NCI-H446 (cell line): Measurements from ENCODE around the gene KREMEN1.

Experiments
- DNase-seq, 2 experiments: peaks; one replicate each; lab custom pipeline; 2025; lab: John Stamatoyannopoulos, UW

Gene KREMEN1

DNA sequence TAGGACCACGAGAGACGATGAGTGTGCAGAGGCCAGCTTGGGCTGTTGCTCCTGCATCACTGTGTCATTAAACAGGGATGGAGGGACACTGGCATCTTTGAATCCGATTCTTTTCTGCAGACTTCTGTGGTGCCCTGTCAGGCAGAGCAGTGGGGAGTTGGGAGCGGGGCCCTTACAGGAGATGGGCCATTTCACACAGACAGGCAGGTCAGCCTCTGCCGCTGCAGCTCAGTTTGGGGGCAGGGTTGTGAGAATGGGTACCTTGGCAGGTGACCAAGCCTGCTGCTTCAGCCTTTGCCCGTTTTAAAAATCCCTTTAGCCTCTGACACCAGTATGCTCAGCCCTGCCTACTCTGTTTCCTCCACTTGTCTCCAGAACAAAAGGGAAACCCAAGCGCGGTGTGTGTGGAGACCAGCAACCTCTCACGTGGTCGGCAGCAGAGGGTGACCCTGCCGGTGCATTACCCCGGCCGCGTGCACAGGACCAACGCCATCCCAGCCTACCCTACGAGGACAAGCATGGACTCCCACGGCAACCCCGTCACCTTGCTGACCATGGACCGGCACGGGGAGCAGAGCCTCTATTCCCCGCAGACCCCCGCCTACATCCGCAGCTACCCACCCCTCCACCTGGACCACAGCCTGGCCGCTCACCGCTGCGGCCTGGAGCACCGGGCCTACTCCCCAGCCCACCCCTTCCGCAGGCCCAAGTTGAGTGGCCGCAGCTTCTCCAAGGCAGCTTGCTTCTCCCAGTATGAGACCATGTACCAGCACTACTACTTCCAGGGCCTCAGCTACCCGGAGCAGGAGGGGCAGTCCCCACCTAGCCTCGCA is 23.8 kb upstream of the KREMEN1 start:
- DNase-seq: no peak

DNA sequence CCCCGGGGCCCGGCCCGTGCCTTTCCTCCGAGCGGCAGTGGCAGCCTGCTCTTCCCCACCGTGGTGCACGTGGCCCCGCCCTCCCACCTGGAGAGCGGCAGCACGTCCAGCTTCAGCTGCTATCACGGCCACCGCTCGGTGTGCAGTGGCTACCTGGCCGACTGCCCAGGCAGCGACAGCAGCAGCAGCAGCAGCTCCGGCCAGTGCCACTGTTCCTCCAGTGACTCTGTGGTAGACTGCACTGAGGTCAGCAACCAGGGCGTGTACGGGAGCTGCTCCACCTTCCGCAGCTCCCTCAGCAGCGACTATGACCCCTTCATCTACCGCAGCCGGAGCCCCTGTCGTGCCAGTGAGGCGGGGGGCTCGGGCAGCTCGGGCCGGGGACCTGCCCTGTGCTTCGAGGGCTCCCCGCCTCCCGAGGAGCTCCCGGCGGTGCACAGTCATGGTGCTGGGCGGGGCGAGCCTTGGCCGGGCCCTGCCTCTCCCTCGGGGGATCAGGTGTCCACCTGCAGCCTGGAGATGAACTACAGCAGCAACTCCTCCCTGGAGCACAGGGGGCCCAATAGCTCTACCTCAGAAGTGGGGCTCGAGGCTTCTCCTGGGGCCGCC is 23.1 kb upstream of the KREMEN1 start:
- DNase-seq: no peak

DNA sequence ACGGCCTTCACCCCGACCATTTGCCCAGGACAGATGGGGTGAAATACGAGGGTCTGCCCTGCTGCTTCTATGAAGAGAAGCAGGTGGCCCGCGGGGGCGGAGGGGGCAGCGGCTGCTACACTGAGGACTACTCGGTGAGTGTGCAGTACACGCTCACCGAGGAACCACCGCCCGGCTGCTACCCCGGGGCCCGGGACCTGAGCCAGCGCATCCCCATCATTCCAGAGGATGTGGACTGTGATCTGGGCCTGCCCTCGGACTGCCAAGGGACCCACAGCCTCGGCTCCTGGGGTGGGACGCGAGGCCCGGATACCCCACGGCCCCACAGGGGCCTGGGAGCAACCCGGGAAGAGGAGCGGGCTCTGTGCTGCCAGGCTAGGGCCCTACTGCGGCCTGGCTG is 22.4 kb upstream of the KREMEN1 start:
- no peak for DNase-seq

DNA sequence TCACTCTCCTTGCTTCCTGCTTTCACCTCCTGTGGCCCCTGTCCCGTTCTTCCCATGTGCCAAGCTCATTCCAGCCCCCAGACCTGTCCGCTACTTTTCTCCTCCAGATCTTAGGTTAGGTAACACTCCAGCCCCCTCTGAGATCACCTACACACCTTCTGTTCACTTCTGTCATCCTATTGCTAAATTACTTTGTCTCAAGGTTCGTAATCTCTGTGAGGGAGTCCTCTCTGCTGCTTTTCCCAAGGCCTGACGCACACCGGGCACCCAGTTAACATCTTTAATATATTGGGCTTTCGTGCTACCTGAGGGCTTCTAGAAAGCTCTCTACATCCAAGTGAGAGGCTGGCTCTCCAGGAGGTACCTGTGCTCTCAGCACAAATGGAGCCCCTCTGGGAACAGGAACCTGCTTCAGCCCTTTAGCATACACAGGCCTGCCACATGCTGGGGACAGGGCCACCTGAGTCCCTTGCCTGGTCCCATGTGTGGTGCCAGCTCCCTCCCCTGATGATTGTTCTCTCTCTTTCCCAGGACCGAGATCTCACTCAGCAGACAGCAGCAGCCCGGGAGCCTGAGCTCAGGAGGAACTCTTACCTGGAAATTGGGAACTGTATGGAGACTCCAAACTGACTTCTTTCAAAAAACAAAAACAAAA is 19.7 kb upstream of the KREMEN1 start:
- no peak for DNase-seq

DNA sequence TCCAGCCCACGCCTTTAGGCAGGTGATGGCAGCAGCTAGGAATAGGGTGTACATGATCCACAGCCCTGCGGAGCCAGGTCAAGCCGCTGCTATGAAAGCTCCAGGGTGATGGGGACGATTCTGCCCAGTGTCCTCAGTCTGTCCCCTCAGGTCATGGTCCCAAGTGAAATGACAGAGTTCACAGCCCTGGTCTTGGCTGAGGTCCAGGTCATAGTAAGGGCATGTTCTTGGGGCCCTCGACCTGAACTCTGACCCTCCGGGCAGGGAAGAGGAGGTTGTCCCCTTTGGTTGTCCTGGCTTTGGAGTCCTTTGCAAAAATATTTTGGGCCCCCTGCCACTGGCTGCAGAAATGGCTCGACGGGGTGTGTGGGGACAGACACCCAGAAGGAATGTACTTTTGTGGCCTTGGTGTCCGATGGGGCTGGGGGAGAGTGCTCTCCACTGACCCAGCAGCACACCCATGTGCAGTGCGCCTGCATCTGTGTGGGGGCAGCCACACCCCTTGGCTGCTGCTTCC is 18.5 kb upstream of the KREMEN1 start:
- no peak for DNase-seq

DNA sequence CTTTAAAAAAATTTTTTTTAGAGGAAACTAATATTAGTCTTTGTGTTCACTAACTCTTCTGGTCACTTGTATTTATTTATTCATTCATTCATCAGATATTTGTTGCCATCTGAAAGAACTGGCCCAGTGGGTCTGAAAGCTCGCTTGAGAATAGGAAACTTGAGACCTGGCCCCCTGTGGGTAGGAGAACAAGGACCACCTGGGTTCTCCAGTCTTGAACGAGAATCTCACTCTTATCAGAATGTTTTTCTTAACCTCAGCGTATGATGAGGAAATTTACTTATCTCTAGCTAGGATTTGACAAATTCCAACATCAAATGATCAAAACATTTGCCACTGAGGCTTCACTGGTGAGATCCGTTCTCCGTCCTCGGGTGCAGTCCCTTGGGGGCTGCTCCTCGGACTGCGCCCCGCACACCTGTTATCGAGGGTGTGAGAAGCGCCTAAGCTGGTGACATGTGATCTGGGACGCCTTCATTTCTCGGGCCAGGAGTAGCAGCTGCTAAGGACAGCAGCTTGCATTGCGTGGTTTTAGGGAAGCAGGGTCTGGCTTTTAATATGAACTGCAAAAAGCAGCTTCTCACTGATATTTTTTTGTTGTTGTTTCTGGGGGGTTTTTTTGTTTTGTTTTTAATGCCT is 17.5 kb upstream of the KREMEN1 start:
- no peak for DNase-seq

DNA sequence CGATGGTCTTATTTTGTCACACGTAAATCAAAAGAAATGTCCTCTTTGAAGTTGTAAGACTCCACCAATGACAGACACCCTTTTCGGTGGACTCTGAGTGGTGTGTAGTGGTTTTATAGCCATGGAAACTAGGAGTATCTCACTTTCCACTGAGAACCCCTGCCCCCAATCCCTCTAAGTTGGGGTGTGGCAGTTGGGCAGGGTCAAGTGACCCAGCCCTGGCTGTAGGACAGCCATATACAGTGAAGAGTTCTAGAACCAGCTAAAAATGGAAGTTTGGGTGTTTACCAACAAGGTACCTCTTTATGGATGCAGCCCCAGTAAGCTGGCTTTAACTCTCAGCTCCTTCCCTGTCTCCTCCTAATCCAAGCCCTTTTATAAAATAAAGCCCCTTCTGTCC is 16.4 kb upstream of the KREMEN1 start:
- no peak for DNase-seq

DNA sequence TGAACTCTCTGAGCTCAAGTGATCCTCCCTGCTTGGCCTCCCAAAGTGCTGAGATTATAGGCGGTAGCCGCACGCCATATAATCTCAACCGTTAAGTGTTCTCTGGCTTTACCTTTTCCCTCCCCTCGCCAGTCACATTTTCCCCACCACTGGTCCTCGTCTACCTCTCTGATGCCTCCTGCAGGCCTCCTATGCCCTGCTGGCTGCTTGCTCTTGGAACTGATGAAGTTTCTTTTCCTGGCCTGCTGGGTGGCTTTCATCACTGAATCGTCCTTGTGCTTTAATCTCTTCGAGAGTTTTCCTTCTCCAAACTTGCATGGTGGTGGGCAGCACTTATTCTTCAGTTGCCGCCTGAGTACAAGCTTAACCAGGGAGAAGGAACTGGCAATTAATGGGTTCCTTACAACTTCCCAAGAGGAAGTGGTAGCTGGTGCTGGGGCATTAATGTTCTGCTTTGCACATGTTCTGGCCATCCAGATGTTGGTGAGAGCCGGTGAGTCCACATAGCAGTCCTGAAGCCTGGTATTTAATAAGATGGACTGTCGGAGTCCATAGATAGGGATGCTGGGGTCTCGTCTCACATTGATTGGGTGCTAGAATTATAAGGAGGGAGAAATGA is 12.5 kb upstream of the KREMEN1 start:
- DNase-seq: no peak

DNA sequence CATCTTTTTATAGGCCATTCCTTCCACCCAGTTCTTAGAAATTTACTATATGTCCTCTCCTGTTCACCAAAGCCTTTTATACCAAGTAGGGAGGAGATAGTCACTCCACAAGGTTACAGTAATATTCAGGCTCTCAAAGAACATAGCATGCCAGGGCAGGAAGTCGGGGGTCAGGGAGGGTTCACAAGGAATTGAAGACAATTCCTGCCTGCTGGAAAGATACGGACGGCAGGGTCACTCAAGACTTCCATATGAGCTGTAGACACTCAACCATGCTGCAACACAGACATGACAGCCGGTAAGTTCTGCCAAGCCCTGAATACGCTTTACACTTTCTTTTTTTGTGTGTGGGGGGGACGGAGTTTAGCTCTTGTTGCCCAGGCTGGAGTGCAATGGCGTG is 11.9 kb upstream of the KREMEN1 start:
- DNase-seq: no peak

DNA sequence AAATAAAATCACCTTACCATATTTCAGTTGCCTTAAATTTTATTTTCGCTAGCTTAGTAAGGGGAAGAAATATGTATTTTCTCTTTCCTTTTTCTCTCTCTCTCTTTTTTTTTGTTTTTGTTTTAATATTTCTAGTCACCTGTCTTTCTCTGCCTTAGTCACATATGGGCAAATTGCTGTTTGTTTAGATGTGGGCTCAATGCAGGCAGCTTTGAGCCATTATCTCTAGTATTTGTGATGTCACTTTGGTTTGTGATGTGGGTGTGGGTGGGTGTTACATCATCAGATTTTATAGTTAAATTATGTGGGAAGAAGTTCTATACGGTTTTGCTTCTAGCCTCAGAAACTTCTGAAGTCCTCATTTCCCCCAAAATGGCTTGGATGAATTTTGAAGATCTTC is 11.1 kb upstream of the KREMEN1 start, which contains the start of gene C22orf31:
C22orf31 (minus strand) TSS at position 59 of the 400 bp plus-strand sequence; CDS start at position 20, 39 bp downstream.
- DNase-seq: no peak

DNA sequence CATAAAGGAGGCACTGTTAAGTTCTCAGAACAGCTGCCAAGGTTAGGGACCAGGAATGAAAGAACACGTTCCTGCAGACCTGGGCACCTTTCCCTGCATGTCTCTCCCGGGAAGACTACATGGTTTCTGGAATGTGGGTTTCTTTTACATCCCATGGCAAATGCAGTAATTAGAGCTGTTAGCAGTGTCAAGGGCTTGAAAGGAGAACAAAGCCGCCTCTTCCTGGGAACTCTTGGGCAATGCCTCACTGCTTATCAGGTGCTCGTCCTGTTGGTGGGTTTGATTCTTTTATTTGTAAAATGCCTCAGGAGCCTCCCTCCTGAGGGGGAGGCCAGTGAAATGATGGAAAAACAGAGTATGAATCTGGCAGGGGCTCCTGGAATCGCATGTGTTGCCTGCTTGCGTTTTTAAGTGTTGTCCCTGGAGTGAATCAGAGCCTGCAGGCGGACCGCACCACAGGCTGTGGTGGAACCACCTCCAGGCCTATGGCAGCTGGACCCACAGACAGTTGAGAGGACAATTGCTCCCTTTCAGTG is 10.5 kb upstream of the KREMEN1 start:
- DNase-seq: no peak

DNA sequence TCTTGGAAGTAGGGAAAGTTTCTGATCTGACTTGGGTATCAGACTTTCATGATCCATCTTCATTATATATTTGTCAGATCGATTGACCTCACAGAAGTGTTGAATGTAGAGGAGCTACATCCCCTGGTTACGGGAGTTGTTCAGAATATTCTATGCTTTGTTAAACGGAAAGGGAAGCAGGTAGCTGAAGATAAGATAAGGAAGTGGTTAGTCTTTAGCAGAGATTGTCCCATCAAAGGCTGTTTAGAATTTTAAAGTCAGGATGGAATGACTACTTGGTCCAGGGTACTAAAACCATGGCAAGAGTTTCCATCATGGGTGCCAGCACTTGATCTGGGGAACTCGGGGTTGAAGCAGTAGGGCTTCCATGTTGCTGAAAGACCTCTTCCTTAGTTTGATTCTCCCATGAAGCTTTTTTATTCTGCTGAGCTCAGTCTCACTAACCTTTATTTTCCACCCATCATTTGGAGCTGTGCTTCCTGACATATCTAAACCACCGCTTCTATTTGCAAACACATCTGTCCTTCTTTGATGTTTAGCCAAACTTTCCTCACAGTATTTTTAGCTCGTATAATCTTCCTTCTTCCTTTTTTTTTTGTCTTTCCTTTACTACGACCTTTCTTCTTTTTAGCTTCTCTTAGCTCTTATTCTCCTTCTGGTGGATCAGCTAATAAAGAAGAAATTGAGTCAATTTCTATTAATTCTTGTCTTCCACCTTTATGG is 7.2 kb upstream of the KREMEN1 start:
- no peak for DNase-seq

DNA sequence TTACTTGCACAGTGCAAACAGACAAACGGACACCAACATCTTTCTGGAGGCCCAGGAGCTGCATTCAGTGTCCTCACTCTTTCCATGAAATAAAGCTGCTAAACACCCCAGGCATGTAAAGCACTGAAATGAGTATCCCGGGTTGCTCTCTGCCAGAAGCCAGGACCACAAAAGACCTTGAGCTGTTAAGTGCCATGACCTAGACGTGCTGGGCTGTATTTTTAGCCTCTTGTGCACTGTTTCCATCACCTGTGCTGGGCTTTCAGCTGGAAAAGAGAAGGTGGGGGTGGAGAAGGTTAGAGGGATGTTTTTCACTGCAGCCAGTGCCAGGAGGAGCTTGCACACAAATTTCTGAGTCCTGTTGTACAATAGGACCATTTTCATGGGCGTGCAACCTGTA is 3.4 kb upstream of the KREMEN1 start:
- DNase-seq: no peak

DNA sequence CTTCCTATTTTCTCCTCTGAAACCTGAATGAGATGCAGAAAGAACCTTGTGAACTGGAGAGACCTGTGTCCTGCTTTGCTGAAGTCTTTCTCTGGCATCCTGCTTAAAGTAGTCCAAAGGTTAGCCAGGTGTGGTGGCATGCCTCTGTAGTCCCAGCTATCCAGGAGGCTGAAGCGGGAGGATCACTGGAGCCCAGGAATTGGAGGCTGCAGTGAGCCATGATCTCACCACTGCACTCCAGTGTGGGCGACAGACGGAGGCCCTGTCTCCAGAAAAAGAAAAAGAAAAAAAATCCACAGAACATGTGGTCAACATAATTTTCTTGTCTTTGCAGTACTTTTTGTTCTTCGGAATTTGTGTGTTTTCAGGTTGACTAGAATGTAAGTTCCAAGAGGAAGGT is 2.3 kb upstream of the KREMEN1 start:
- no peak for DNase-seq

DNA sequence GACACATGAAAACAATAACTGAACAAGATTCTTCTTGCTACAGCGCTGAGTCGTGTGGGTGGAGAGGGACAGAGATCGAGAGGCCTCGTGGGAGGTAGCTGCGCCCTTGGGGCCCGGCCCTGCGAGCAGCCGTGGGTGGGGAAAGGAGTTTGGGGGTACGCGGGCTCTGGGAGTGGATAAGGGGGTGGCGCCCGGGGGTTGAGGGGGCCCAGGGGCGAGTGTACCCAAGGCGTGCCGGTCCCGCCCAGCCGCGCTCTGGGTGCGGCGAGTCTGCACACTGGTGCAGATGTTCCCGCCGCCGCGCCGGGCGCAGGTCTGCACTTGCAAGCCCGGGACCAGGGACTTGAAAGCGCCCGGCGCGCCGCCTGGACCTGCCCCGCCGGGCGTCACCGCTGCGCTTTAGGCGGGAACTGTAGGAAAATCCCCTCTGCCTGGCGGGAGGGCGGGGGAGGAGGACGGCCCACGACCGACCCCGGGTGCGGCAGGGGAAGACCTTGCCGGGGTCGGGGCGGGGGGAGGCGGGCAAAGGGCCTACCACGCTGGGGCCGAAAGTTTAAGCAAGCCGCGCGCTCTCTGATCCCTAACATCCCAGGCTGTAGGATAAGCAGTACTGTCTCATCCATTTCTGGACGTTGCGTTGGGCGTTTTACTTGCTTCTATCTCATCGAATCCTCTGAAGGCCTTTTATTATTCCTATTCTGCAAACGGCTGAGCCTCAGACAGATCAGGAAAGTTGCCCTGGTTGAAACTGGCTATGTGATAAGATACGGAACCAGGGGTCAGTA is 1.4 kb upstream of the KREMEN1 start:
- no peak for DNase-seq

DNA sequence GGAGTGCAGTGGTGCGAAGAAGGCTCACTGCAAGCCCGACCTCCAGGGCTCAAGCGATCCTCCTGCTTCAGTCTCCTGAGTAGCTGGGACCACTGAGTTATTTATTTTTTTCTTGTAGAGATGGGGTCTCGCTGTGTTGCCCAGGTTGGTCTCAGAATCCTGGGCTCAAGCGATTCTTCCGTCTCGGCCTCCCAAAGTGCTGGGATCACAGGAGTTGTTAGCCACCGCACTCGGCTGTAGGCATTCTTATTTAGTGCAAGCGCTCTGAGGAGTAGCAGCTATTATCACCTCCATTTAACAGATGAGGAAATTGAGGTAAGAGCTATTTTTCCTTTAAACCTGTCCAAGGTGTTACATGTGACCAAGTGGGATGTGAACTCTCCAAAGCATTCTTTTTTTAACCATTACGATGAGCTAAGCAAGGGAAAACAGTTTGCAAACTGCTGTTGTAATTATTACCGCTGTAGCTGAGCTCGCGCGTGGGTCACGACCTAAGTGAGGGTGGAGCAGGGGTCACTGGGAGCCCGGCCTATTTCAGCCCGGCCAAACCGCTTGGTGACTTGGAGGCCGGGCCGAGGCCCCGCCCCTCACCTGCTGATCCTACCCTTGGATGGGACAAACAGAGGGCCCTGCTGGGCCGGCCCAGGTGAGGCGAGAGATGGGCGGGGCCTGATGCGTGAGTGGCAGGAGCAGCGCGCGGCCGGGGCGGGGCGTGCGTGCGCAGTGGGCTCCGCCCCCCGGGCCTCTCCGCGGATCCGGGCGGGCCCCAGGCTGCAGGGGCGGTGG is 449 bp upstream of the KREMEN1 start:
- DNase-seq: peak; percentile 29 to 85

DNA sequence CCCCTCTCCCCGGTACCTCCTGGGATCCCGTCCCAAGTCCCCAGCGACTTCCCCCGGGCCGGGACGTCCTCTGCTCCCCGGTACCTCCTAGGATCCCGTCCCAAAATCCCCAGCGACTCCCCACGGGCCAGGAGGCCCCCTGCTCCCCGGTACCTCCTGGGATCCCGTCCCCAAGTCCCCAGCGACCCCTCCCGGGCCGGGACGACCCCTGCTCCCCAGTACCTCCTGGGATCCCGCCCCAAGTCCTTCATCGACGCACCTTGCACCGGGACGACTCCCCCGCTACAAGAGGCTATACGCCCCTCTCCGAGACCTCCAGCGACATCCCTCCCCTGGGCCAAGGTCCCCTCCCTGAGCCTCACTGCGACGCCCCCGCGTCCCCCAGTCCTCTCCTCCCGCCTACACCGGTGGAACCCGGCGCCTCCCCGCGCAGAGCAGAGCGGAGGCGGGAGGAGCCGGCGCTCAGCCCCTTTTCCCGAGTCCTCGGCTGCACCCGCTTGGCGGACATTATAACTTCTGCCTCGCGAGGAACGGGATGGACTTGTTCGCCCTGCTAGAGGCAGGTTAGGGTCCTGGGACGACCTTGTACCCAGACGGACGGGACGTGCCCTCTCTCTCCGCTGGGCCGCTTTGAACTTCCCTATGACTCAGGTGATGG is 912 bp downstream of the KREMEN1 start:
- DNase-seq: no peak

DNA sequence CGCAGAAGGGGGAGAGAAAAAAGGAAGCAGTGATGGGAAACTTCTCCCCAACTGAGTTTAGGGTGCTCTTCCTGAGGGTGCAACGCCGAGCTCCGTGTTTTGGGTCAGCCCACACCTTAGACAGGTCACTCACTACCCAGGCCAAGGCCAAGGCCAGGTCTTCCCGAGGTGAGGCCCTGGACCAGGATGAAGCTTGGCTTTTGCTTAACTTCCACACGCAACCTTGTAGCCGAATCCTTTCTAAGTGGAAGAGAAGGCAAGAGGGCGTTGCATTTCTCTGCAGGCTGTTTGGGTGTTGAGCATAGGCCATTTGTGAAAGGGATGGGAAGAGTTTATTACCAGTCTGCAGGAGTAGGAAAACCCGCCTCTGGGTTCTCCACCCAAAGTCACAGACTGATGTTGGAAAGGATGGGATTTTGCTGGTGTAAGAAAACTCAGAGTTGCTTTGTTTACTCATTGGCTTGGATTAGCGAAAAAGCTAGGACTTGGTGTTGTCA is 1.5 kb downstream of the KREMEN1 start:
- DNase-seq: no peak
